Lower lobe of right lung (tissue), 2 donors: ENCODE measurements around the gene NAT16. TPM values are rescaled to one million over a fixed set of nuclear protein-coding genes. Genes with fewer than 3 reads are reported as not detected.

Source experiments
- ATAC-seq, 2 donors: fragments of 200-7000 bp; cut with Tn5 transposase; one replicate each; pipeline ENCODE4 v1.9.1; 2020 to 2022; ENCODE audit warnings: mild to moderate bottlenecking in 2 of 2, moderate library complexity in 2 of 2
- DNase-seq: peaks from one replicate; pipeline ENCODE4 v3.0.0-alpha.2; 2020
- H3K27ac ChIP-seq: fragments of 200-600 bp; one replicate; pipeline ENCODE4 v1.8.0; 2022
- H3K27me3 ChIP-seq: fragments of 200-600 bp; one replicate; pipeline ENCODE4 v1.8.0; 2022; ENCODE audit warnings: low read depth
- H3K36me3 ChIP-seq: fragments of 200-600 bp; one replicate; pipeline ENCODE4 v1.8.0; 2022; ENCODE audit warnings: mild to moderate bottlenecking
- H3K4me1 ChIP-seq: fragments of 200-600 bp; one replicate; pipeline ENCODE4 v1.8.0; 2022
- H3K4me3 ChIP-seq: fragments of 200-600 bp; one replicate; pipeline ENCODE4 v1.8.0; 2022; ENCODE audit warnings: mild to moderate bottlenecking
- H3K9me3 ChIP-seq: fragments of 200-600 bp; one replicate; pipeline ENCODE4 v1.8.0; 2022
- CTCF ChIP-seq: fragments of 200-600 bp; IDR thresholded peaks from one replicate; pipeline ENCODE4 v1.8.0; 2022; ENCODE audit warnings: antibody characterized with exemption, mild to moderate bottlenecking
- intact Hi-C: fragments of 100-400 bp; cut with DNase I; formaldehyde crosslinking; loops from one replicate; pipeline ENCODE4 v1.11.0; 2022
- total RNA-seq: library from RNA; stranded (reverse); fragmentation: NEBNext Ultra II Directional; extraction: Animal tissue kit (Norgen Biotek cat#: 25700); gene quantifications from one replicate; pipeline ENCODE4 v1.2.1, GENCODE V29; 2021
- donor health status: DM: no; HTN: yes; CAD: no; lungs with severe emphysema.

The NAT16 gene
- total RNA-seq, 1 donor from 2014 or later: not detected

GRCh38 chr7:101129603-101130117 is 50.4 kb downstream of the NAT16 start:
- Histone ChIP-seq H3K9me3 (no peaks in the 10 kb centered on the region), H3K27ac (no peak overlapping the region), H3K4me1 (peaks cover 40% of the 10 kb centered on the region), H3K4me3 (no peak overlapping the region), H3K36me3 (peaks cover 15% of the 10 kb centered on the region), H3K27me3 (no peaks in the 10 kb centered on the region)
- intact Hi-C loops: no loop called here
- DNase-seq: no peak
- TF ChIP-seq CTCF: no peak
- no peak for ATAC-seq

- Histone ChIP-seq H3K4me3 (peak overlapping the region; percentile 44), H3K9me3 (no peaks in the 10 kb centered on the region), H3K27me3 (no peaks in the 10 kb centered on the region), H3K4me1 (peaks cover 54% of the 10 kb centered on the region), H3K27ac (no peak overlapping the region), H3K36me3 (peaks cover 15% of the 10 kb centered on the region)
- intact Hi-C loops: no loop called here
- no peak for DNase-seq
- no peak for ATAC-seq
- no peak for TF ChIP-seq CTCF
Observed at GRCh38 chr7:101128040-101128834, 51.9 kb downstream of the NAT16 start.

GRCh38 chr7:101127460-101128039 is 52.5 kb downstream of the NAT16 start:
- intact Hi-C loops: no loop called here
- DNase-seq: no peak
- no peak for ATAC-seq
- Histone ChIP-seq H3K4me3 (peak overlapping the region; percentile 44), H3K9me3 (no peaks in the 10 kb centered on the region), H3K4me1 (peaks cover 60% of the 10 kb centered on the region), H3K27me3 (no peaks in the 10 kb centered on the region), H3K36me3 (peaks cover 15% of the 10 kb centered on the region), H3K27ac (peak overlapping the region; percentile 71)
- no peak for TF ChIP-seq CTCF

- Histone ChIP-seq H3K4me1 (peaks cover 65% of the 10 kb centered on the region), H3K27ac (peak within 1 kb of the TSS; percentile 71)
Observed at GRCh38 chr7:101126651-101127459, 53.2 kb downstream of the NAT16 start, which contains the start of gene SERPINE1. TSS of gene SERPINE1 (plus strand) at chr7:101127104. CDS start at chr7:101128394, 1,290 bp downstream.

More at GRCh38 chr7:101126651-101127459, 53.2 kb downstream of the NAT16 start, which contains the start of gene SERPINE1:
- H3K36me3 ChIP-seq: peaks cover 11% of the 10 kb centered on the region
- peak within 1 kb of the TSS; percentile 44 for H3K4me3 ChIP-seq
- no peaks in the 10 kb centered on the region for H3K9me3 ChIP-seq
- ATAC-seq (peak; percentile 78 to 91), DNase-seq (peak; percentile 83)
- peak; percentile 20 for TF ChIP-seq CTCF
- intact Hi-C loops: no loop called here
- no peaks in the 10 kb centered on the region for H3K27me3 ChIP-seq
